GM19395 (cell line): ENCODE results near the gene JPH2.

Experiments used
- ATAC-seq: cut with Tn5 transposase; IDR thresholded peaks from one replicate; pipeline ENCODE4 v1.9.1; 2021; ENCODE audit warnings: mild to moderate bottlenecking, moderate library complexity; ENCODE audit not compliant: unreplicated experiment

JPH2 gene

DNA sequence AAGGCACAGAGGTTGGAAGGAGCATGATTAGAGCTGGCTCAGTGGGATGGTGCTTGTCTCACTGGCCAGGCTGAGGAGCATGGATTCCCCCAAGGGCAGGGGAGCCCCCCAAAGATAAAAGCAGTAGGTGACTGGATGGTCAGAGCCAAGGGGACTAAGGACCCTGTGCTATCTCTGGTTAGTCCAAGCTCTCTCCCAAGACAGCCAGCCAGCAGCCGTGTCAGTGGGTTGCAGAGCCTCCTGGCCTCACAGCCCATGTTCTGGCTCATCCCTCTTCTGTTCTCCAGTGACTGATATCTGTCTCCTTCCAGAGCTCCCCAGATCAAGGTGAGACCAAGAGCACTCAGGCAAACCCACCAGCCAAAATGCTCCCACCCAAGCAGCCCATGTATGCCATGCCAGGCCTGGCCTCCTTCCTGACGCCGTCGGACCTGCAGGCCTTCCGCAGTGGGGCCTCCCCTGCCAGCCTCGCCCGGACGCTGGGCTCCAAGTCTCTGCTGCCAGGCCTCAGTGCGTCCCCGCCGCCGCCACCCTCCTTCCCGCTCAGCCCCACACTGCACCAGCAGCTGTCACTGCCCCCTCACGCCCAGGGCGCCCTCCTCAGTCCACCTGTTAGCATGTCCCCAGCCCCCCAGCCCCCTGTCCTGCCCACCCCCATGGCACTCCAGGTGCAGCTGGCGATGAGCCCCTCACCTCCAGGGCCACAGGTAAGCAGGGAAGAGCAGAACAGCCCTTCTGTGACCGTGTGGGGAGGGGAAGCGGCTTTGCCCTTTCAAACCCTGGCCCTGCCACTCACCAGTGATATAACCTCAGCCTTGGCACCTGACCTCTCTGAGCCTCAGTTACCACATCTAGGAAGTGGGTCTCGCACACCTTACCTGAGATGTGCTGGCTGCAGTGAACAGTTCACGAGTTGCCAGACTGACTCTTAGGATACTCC lies 121.3 kb downstream of the JPH2 start:
- ATAC-seq: no peak

DNA sequence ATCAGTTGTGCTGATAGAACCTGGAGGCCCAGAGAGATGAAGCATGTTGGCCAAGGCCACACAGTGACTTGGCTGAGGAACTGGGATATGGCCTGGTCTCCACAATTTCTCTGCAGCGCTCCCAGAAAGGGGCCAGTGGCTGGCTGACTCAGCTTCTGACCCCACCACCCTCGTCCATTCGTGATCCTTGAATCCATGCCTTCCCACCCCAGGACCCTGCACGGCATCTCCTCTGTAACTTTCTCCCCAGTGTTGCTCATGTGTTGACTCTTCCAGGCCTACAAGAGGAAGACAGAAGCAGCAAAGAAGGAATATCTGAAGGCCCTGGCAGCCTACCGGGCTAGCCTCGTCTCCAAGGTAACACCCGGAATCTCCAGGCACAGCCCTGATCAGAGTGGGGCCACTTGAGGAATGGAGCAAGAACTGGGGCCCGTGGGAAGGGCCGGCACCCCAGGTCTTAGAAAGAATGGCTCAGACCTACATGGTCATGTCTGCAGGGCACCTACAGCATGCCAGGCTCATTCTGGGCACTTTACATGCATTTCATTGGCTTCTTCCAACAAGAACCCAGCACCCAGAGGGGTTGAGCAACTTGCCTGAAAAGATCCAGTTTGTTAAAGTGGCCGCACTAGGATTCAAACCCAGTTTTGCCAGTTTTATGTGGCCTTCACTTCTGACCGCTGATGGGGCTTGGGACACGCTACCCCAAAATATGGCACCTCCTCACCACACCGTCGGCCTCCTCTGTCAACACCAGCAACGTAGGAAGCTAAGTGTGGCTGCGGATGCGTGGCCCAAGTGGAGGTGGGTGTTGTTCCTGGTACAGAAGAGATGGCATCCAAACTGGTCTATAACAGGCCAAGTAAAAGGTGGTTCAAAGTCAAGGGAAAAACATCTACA lies 122.2 kb downstream of the JPH2 start:
- no peak for ATAC-seq
